Kidney epithelial cell (primary cell): ENCODE results near the gene EFNA2. TPM values are rescaled to one million over a fixed set of nuclear protein-coding genes. Genes with fewer than 3 reads are reported as not detected.
A peak's percentile ranks its signal among the peaks of the same experiment; 100 is the strongest.
"Not testable (repeated sequence)": the region's sequence is repeated elsewhere in the genome, so short reads cannot be mapped to it uniquely, and the experiment has no call there.

ENCODE experiments used
- DNase-seq: peaks from one replicate; pipeline ENCODE4 v3.0.0-alpha.2; 2010; ENCODE audit warnings: low read depth
- H3K27me3 ChIP-seq: 2 replicates; pipeline ENCODE4 v1.6.0; 2011; ENCODE audit warnings: low read length; ENCODE audit not compliant: control insufficient read depth, insufficient read depth
- H3K36me3 ChIP-seq: 2 replicates; pipeline ENCODE4 v1.5.1; 2011; ENCODE audit warnings: low read length; ENCODE audit not compliant: control insufficient read depth, insufficient read depth
- H3K4me3 ChIP-seq: 2 replicates; pipeline ENCODE4 v1.5.1; 2011; ENCODE audit warnings: low read depth, mild to moderate bottlenecking, control low read depth, low read length
- CTCF ChIP-seq: IDR thresholded peaks from 2 replicates; pipeline ENCODE4 v1.5.1; 2011; ENCODE audit warnings: mild to moderate bottlenecking, moderate library complexity, low read length, control low read depth, inconsistent platforms; ENCODE audit not compliant: insufficient read depth, poor library complexity, severe bottlenecking
- total RNA-seq: library from RNA; depleted of rRNA; stranded (reverse); fragments of >200 nt; gene quantifications from 2 replicates; pipeline ENCODE4 v1.2.3, GENCODE V29; 2015

Gene EFNA2
- total RNA-seq, 1 donor from 2014 or later = 5.3 TPM

DNA sequence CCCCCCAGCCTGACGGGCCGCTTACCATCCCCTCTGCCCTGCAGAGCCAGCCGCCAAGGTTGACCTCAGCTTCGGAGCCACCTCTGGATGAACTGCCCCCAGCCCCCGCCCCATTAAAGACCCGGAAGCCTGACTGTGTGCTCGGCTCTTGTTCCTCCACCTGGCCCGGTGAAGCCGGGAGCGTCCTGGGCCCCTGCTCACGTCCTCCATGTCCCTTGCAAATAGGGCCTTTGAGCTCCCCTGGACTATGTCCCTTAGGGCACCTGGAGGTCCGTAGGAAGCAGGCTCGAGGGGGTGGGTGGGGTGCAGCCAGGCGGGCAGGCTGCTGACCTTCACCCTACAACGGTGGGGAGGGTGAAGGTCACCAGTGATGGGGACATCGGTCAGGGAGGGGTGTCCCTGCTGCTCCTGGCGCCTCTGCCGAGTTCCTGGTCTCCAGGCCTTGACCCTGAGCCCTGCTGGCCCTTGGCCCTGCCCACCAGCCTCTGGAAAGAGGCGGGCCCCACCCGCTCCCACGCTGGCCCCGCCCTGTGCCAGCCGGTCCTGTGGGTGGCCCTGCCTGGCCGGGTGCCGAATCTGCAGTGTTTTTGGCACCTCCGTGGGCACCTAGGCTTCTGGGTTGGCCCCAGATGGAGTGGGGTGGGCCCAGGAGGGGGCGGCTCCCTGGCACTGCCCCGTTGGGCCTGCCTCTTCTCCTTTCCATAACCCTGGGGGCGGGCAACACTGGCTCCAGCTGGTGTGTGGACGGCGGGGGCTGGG lies 40.8 kb upstream of the EFNA2 start:
- Histone ChIP-seq H3K36me3 (no peaks in the 10 kb centered on the region), H3K4me3 (no peak overlapping the region), H3K27me3 (no peaks in the 10 kb centered on the region)
- DNase-seq = no peak
- no peak for TF ChIP-seq CTCF

DNA sequence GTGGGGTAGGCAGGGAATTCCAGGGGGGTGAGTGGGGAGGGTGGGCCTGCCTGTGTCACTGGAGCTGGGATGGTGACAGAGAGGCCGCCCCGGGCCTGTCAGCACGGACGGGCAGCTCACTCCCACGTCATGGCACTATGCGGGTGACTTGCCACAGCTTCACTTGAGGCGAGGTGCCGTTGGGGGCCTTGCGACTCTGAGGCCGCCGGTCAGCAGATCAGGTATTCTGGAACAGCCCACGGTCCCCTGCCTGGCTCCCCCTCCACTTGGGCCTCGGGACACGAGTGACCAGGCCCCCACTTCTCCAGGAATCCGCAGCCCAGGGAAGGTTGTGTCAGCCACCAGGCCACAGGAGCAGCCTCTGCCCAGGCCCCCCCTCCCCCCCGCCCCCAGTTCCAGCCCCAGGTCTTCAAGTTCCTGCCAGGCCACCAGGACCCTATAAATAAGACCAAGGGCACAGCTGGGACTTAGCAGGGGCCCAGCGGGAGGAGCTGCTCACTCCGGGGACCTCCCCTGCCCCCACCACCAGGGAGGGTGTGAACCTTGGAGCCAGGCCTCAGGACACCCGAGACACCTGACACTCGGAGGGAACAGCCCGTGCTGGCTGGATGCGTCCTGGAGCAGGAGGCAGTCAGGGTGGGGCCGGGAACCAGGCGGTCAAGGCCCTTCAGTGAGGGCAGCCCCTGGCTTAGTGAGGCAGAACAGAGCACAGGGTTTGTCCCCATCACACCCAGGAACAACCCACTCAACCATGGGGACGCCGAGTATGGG lies 40.0 kb upstream of the EFNA2 start:
- no peak for DNase-seq
- H3K27me3 ChIP-seq = no peaks in the 10 kb centered on the region
- TF ChIP-seq CTCF = no peak
- H3K36me3 ChIP-seq = no peaks in the 10 kb centered on the region
- H3K4me3 ChIP-seq = no peak overlapping the region

- not testable (repeated sequence) for DNase-seq, H3K4me3 ChIP-seq
Measured at GRCh38 chr19:1246265-1247087, 39.2 kb upstream of the EFNA2 start.

DNA sequence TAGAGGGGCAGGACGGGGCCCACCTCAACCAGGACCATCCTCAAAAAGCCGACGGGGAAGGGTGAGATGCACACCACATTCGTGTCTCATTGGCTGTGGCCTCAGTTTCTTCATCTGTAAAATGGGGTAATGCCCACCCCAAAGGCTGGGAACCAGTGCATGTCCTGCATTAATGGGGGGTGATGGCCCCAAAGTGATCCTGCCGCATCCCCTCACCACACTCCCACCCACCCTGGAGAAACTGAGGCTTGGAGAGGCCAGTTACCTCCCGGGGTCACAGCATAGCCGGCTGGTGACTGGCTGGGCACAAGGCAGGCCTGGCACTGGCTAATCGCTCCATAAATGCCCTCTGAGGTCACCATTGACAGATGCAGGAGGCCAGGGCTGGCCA lies 37.9 kb upstream of the EFNA2 start:
- no peak for TF ChIP-seq CTCF
- Histone ChIP-seq H3K27me3 (no peaks in the 10 kb centered on the region), H3K4me3 (peak overlapping the region; percentile 84), H3K36me3 (peaks cover 2% of the 10 kb centered on the region)
- DNase-seq = no peak

More at GRCh38 chr19:1246265-1247087, 39.2 kb upstream of the EFNA2 start:
- H3K36me3 ChIP-seq, H3K27me3 ChIP-seq: not testable (repeated sequence)

GRCh38 chr19:1248139-1248785 lies 37.4 kb upstream of the EFNA2 start, which contains the start of gene MIDN:
Gene MIDN, plus strand, starts transcription at chr19:1248583. Its CDS starts 1,714 bp downstream, at chr19:1250297.
- H3K27me3 ChIP-seq = no peaks in the 10 kb centered on the region
- peaks cover 2% of the 10 kb centered on the region for H3K36me3 ChIP-seq
- no peak for DNase-seq
- peak within 1 kb of the TSS; percentile 84 for H3K4me3 ChIP-seq
- TF ChIP-seq CTCF = peak; percentile 51
